HUES64 (cell line): ENCODE data around the gene TRIM45.

Source experiments
- H3K27ac ChIP-seq: 2 replicates; pipeline ENCODE4 v1.7.0; 2013; ENCODE audit warnings: low read depth, low read length, inconsistent platforms
- H3K27me3 ChIP-seq: 2 replicates; pipeline ENCODE4 v1.6.1; 2013; ENCODE audit warnings: mild to moderate bottlenecking, low read length; ENCODE audit not compliant: insufficient read depth
- H3K36me3 ChIP-seq: 2 replicates; pipeline ENCODE4 v1.6.1; 2013; ENCODE audit warnings: mild to moderate bottlenecking, low read length; ENCODE audit not compliant: insufficient read depth
- H3K4me1 ChIP-seq: 2 replicates; pipeline ENCODE4 v1.6.1; 2013; ENCODE audit warnings: mild to moderate bottlenecking, low read length, moderate library complexity; ENCODE audit not compliant: insufficient read depth
- H3K4me3 ChIP-seq: 2 replicates; pipeline ENCODE4 v1.5.1; 2013; ENCODE audit warnings: mild to moderate bottlenecking, low read length, moderate library complexity
- H3K9ac ChIP-seq: 2 replicates; pipeline ENCODE4 v1.6.1; 2013; ENCODE audit warnings: mild to moderate bottlenecking, low read depth, low read length
- H3K9me3 ChIP-seq: 2 replicates; pipeline ENCODE4 v1.6.1; 2013; ENCODE audit warnings: low read depth, low read length; ENCODE audit not compliant: insufficient read depth
- WGBS: fragments of 150-250, 120-280 bp; methylation state at CpG from one replicate; pipeline ENCODE4 v1.1.7; 2013; ENCODE audit warnings: missing lambda C conversion rate; 5-methylcytosine and 5-hydroxymethylcytosine counted together

The TRIM45 gene

GRCh38 chr1:117077267-117077666, 44.3 kb downstream of the TRIM45 start:
- Histone ChIP-seq H3K9ac (no peak overlapping the region), H3K27ac (no peak overlapping the region), H3K27me3 (no peaks in the 10 kb centered on the region), H3K9me3 (no peaks in the 10 kb centered on the region), H3K4me3 (no peak overlapping the region), H3K36me3 (peaks cover 93% of the 10 kb centered on the region), H3K4me1 (no peaks in the 10 kb centered on the region)
- 92% methylated on average over 3 of the region's 3 CpGs for WGBS

GRCh38 chr1:117076648-117077047, 44.9 kb downstream of the TRIM45 start:
- no peak overlapping the region for H3K9ac ChIP-seq
- no peaks in the 10 kb centered on the region for H3K9me3 ChIP-seq
- WGBS = 99% methylated on average over 5 of the region's 5 CpGs
- H3K27me3 ChIP-seq = no peaks in the 10 kb centered on the region
- peaks cover 91% of the 10 kb centered on the region for H3K36me3 ChIP-seq
- no peaks in the 10 kb centered on the region for H3K4me1 ChIP-seq
- H3K27ac ChIP-seq = no peak overlapping the region
- H3K4me3 ChIP-seq = no peak overlapping the region

GRCh38 chr1:117070124-117070523, 51.4 kb downstream of the TRIM45 start:
- Histone ChIP-seq H3K27ac (no peak overlapping the region), H3K4me3 (no peak overlapping the region), H3K36me3 (peaks cover 80% of the 10 kb centered on the region)

GRCh38 chr1:117069220-117069844, 52.2 kb downstream of the TRIM45 start:
- Histone ChIP-seq H3K4me3 (no peak overlapping the region), H3K9ac (no peak overlapping the region), H3K27ac (no peak overlapping the region), H3K36me3 (peaks cover 80% of the 10 kb centered on the region), H3K27me3 (no peaks in the 10 kb centered on the region), H3K4me1 (no peaks in the 10 kb centered on the region), H3K9me3 (no peaks in the 10 kb centered on the region)
- WGBS = 95% methylated on average over 4 of the region's 4 CpGs

More at GRCh38 chr1:117070124-117070523, 51.4 kb downstream of the TRIM45 start:
- Histone ChIP-seq H3K4me1 (no peaks in the 10 kb centered on the region), H3K9ac (no peak overlapping the region), H3K9me3 (no peaks in the 10 kb centered on the region), H3K27me3 (no peaks in the 10 kb centered on the region)
- WGBS = 86% methylated on average over 2 of the region's 2 CpGs

GRCh38 chr1:117068580-117068979, 53.0 kb downstream of the TRIM45 start:
- Histone ChIP-seq H3K4me3 (no peak overlapping the region), H3K4me1 (no peaks in the 10 kb centered on the region), H3K9me3 (no peaks in the 10 kb centered on the region), H3K27me3 (no peaks in the 10 kb centered on the region), H3K27ac (no peak overlapping the region), H3K36me3 (peaks cover 80% of the 10 kb centered on the region), H3K9ac (no peak overlapping the region)
- WGBS = 96% methylated on average over 5 of the region's 5 CpGs

GRCh38 chr1:117067533-117068370, 53.8 kb downstream of the TRIM45 start:
- Histone ChIP-seq H3K9ac (no peak overlapping the region), H3K27me3 (no peaks in the 10 kb centered on the region), H3K27ac (no peak overlapping the region), H3K4me1 (no peaks in the 10 kb centered on the region), H3K36me3 (peaks cover 81% of the 10 kb centered on the region), H3K9me3 (no peaks in the 10 kb centered on the region), H3K4me3 (no peak overlapping the region)
- WGBS = 89% methylated on average over 6 of the region's 6 CpGs

- H3K27ac ChIP-seq = no peak overlapping the region
- peaks cover 88% of the 10 kb centered on the region for H3K36me3 ChIP-seq
- no peak overlapping the region for H3K4me3 ChIP-seq
- 95% methylated on average over 6 of the region's 6 CpGs for WGBS
- no peaks in the 10 kb centered on the region for H3K4me1 ChIP-seq
- no peaks in the 10 kb centered on the region for H3K9me3 ChIP-seq
- H3K27me3 ChIP-seq = no peaks in the 10 kb centered on the region
- no peak overlapping the region for H3K9ac ChIP-seq
These were observed 55.2 kb downstream of the TRIM45 start for GRCh38 chr1:117066367-117066766.

GRCh38 chr1:117061986-117062415, 59.5 kb downstream of the TRIM45 start:
- WGBS = 94% methylated on average over 2 of the region's 2 CpGs

More at GRCh38 chr1:117061986-117062415, 59.5 kb downstream of the TRIM45 start:
- H3K27ac ChIP-seq = no peak overlapping the region
- peaks cover 9% of the 10 kb centered on the region; the same call in 1 of the 2 replicates for H3K4me1 ChIP-seq
- H3K9me3 ChIP-seq = no peaks in the 10 kb centered on the region
- no peaks in the 10 kb centered on the region for H3K27me3 ChIP-seq
- H3K36me3 ChIP-seq = peaks cover 54% of the 10 kb centered on the region
- H3K9ac ChIP-seq = no peak overlapping the region
- no peak overlapping the region for H3K4me3 ChIP-seq
